Measurements from ENCODE around the gene PTGDS.

PTGDS gene

GRCh38 chr9:137011907-137012675 lies 34.8 kb downstream of the PTGDS start:
- DNase-seq, result no peak

- no peak for DNase-seq
Measured at GRCh38 chr9:137012694-137013570, 35.6 kb downstream of the PTGDS start.

- DNase-seq, result no peak
Measured at GRCh38 chr9:137013571-137013940, 36.3 kb downstream of the PTGDS start.

- DNase-seq, result no peak
Measured at GRCh38 chr9:137014166-137014565, 36.9 kb downstream of the PTGDS start.

- no peak for DNase-seq
Measured at GRCh38 chr9:137014776-137015539, 37.7 kb downstream of the PTGDS start.

- DNase-seq, result no peak
Measured at GRCh38 chr9:137015540-137015930, 38.2 kb downstream of the PTGDS start.

GRCh38 chr9:137015976-137016375 lies 38.7 kb downstream of the PTGDS start:
- no peak for DNase-seq

GRCh38 chr9:137016436-137016835 lies 39.1 kb downstream of the PTGDS start:
- DNase-seq, result no peak

GRCh38 chr9:137017071-137017470 lies 39.8 kb downstream of the PTGDS start:
- DNase-seq, result no peak

- no peak for DNase-seq
Measured at GRCh38 chr9:137017791-137018497, 40.6 kb downstream of the PTGDS start.

- no peak for DNase-seq
Measured at GRCh38 chr9:137018761-137019559, 41.7 kb downstream of the PTGDS start.

GRCh38 chr9:137019891-137020683 lies 42.8 kb downstream of the PTGDS start:
- no peak for DNase-seq

GRCh38 chr9:137020771-137021567 lies 43.7 kb downstream of the PTGDS start:
- DNase-seq, result no peak

GRCh38 chr9:137021568-137021978 lies 44.3 kb downstream of the PTGDS start:
- DNase-seq, result no peak

GRCh38 chr9:137021979-137022661 lies 44.8 kb downstream of the PTGDS start:
- DNase-seq, result peak; percentile 88

- no peak for DNase-seq
Measured at GRCh38 chr9:137022662-137023008, 45.3 kb downstream of the PTGDS start.

- DNase-seq, result no peak
Measured at GRCh38 chr9:137023157-137023556, 45.9 kb downstream of the PTGDS start.

- DNase-seq, result no peak
Measured at GRCh38 chr9:137023583-137023991, 46.3 kb downstream of the PTGDS start.

GRCh38 chr9:137025517-137025966 lies 48.2 kb downstream of the PTGDS start:
- DNase-seq, result no peak
